Measurements from ENCODE around the gene SDK1.

The SDK1 gene

DNA sequence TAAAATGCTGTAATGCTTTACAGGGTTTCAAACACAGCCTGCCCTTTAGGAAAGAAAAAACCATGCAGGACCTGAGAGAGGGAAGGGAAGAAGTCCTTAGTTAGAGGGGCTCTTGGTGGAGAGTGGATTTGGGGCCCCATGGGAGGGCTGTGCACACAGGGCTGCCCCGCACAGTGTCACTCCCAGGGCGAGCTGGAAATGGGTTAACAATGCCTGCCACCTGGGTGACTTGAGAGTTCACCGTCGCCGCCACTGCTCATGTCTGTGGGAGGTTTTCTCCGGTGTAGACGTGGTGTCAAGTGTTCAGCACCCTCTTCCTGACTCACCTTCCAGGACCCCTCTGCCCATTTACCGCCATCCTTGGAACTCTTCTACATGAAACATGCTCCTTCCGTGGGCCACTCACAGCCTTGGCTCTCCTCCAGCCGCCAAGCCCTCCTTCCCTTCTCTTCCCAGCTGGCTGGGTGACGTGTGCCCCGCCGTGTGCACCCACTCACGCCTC is 686.4 kb downstream of the SDK1 start:
- no peak for DNase-seq (ENCODE audit: low read depth in 2 of 2)

- no peak for DNase-seq (ENCODE audit: low read depth in 2 of 2)
These were observed 688.7 kb downstream of the SDK1 start for GRCh38 chr7:3989723-3990122.

- no peak for DNase-seq (ENCODE audit: low read depth in 2 of 2)
These were observed 690.7 kb downstream of the SDK1 start for GRCh38 chr7:3991731-3992231.

DNA sequence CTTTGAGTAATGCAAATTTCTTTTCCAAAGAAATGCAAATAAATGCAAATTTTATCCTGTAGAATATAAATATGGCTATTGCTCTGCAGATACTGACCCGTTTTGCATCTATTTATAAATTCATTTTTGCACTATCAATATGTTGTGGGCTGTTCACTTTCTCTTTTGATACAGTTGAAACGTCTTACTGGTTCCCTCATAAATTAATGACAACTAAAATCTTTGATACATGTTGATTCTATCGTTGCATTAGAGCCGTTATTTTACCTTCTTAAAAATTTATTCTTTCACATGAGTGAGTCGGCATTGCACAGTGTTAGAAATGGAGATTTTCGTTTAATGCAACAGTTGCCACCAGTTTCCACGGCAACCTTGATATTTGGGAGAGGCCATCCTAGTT is 691.8 kb downstream of the SDK1 start:
- DNase-seq (ENCODE audit: low read depth in 2 of 2) = no peak

- DNase-seq (ENCODE audit: low read depth in 2 of 2) = no peak
These were observed 693.7 kb downstream of the SDK1 start for GRCh38 chr7:3994764-3995163.

- no peak for DNase-seq (ENCODE audit: low read depth in 2 of 2)
These were observed 694.1 kb downstream of the SDK1 start for GRCh38 chr7:3995187-3995586.

DNA sequence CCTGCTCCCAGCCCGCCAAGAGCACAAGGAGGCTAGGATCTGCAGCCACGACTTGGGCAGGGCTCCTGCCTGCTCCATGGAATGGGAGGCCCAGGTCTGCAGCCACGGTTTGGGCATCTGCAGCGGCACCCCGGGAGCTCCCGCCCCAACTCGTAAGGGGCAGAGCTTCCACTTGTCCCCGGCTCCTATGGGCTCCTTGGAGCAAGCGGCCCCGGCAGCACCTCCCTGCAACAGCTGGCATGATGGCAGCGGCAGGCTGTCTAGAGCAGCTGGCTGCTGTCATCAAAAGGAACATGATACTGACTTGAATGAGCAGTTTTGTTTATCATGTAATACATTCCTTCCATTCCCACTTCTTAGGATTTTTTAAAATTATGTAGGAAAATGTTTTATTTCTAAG is 697.0 kb downstream of the SDK1 start:
- DNase-seq (ENCODE audit: low read depth in 2 of 2) = no peak

GRCh38 chr7:4000139-4000538 is 699.1 kb downstream of the SDK1 start:
- DNase-seq (ENCODE audit: low read depth in 2 of 2) = no peak

DNA sequence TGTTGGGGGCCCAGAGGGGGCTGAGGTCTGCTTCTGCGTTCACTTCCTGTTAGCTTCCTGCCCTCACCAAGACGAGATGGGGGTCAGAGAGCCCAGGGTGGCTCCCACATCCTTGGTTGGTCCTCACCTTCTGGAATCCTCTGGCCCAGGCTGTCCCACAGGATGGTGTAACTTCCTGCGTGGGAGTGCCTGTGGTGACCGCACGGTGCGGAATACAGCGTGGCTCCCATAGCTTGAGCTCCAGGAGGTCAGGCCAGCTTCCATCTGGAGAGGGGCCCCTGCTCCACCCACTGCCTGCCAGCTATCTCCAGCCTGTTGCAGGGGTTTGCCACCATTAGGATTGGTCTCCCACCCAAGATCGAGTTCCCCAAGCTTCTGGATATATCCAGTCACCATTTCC is 699.9 kb downstream of the SDK1 start:
- DNase-seq (ENCODE audit: low read depth in 2 of 2) = no peak

GRCh38 chr7:4001742-4002141 is 700.7 kb downstream of the SDK1 start:
- no peak for DNase-seq (ENCODE audit: low read depth in 2 of 2)

DNA sequence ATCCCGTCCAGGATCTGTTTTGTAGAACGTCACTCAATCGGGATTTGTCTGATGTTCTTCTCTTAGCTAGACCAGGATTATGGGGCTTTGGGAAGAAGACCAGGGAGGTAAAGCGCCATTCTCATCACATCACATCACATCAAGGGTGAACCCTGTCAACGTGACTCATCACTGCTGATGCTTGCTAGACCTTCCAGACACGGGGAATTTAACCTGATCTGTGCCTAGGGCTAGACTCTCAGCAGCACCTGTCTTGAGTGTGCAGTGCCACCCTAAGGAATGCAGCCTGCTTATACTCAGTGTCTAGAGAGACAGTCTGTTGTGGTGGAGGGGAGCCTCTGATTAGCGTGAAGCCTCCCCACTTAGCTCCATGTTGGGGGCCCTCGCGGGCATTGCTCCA is 702.5 kb downstream of the SDK1 start:
- no peak for DNase-seq (ENCODE audit: low read depth in 2 of 2)

DNA sequence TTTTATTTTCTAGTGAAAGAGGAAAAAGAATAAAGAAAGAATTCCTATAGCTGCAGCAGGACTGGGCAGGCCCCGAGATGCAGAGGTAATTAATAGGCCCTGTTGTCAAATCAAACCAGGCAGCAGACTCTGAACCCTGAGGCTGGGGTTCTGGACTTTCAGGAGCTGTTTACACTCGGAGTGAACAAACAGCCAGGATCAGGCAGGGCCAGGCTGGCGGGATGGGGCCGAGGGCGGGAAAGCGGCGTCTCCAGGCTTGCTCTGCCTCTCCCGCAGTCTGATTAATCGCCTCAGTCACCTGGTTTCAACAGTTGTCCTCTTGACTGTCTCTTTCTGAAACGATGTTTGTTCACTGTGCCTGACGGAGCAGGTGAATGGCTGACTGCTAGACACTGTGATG is 705.6 kb downstream of the SDK1 start:
- no peak for DNase-seq (ENCODE audit: low read depth in 2 of 2)

- DNase-seq (ENCODE audit: low read depth in 2 of 2) = no peak
These were observed 708.4 kb downstream of the SDK1 start for GRCh38 chr7:4009211-4010060.

GRCh38 chr7:4010061-4010605 is 709.1 kb downstream of the SDK1 start:
- DNase-seq (ENCODE audit: low read depth in 2 of 2) = no peak

DNA sequence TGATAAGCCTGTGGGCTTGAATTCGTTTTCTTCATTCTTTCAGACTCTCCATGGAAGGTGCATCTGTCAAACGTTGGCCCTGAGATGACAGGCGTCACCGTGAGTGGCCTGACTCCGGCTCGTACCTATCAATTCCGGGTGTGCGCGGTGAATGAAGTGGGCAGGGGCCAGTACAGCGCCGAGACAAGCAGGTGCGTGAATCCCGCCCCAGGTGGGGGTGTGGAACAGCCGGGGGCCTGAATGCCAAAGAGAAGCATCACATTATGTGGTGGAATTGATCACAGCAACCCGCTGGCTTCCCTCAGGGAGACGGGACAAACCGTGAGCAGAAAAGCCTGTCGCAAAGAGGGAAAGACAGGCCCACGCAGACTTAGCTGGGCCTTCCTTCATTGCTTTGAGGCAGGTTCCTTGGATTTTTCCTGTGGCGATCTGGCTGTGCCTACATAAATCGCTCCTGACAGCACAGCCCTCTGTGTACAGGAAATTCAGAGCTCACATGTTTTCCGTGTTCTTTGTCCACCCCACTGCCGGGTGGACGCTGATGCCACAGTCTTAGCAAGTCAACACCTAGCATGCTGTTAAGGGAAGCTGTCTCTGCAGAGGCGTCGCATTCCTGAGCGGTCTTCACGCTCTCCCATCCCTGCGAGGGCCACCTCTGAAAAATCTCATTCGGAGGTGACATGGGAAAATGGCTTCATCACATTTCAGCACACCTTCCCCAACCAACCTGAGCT is 710.0 kb downstream of the SDK1 start:
- DNase-seq (ENCODE audit: low read depth in 2 of 2) = no peak

DNA sequence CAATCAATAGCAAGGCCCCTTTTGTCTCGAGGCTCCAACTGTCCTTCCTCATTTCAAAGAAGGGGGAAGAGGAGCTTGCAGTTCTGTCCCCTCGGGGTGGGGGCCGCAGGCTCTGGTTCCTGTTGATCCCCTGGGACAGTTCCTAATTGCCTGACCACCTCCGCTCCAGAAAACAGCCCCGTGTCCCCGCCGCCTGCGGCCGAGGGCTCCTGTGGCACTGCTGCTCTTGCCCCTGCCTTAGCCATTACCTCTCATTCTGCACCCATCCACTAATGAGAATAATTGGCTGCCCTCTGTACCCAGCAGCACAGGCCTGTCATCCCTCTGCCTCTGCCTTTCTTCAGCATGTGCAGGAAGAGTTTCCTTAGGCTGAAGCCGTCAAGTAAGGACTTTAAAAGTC is 712.7 kb downstream of the SDK1 start:
- DNase-seq (ENCODE audit: low read depth in 2 of 2) = no peak

- no peak for DNase-seq (ENCODE audit: low read depth in 2 of 2)
These were observed 713.4 kb downstream of the SDK1 start for GRCh38 chr7:4014346-4015050.

DNA sequence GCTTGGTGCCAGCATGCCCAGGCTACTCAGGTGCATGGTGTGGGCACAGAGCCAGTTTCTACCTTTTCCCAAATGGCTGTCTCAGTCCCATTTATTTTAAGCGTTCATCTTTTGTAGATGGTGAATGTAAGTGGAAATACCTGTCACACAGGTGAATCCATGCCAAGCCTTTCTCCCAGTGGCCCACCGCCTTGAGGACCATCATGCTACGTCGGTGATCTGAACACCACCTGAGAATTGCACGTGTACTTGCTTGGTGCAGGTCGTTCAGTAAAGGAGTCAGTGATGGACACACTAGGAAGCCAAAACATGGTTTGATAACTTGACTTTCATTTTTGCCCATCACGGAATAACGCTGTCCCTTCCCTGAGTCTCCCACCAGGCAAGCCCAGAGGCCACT is 714.3 kb downstream of the SDK1 start:
- DNase-seq (ENCODE audit: low read depth in 2 of 2) = no peak

- DNase-seq (ENCODE audit: low read depth in 2 of 2) = no peak
These were observed 714.9 kb downstream of the SDK1 start for GRCh38 chr7:4015996-4016395.

GRCh38 chr7:4017081-4017480 is 716.0 kb downstream of the SDK1 start:
- DNase-seq (ENCODE audit: low read depth in 2 of 2) = no peak

DNA sequence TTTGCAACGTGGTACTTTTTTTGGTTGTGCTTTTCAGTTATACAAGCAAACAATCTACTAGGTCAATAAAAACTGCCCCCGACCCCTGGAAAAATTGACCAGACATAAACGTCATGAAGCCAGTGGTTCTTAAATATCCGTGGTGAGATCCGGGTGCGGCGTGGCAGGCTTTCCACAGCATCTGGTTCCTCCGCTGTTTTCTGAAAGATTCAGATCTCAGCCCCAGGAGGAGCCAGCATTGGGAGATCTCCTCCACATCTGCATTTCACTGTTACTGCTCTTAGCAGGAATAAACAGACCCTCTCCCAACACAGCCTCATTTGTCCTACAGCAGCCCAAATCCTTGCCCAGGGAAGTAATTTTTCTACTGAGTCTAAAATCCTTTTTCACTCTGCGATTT is 716.7 kb downstream of the SDK1 start:
- no peak for DNase-seq (ENCODE audit: low read depth in 2 of 2)
